GM19324 (cell line): ENCODE results near the gene NOL6.
"Not testable (repeated sequence)": the region's sequence is repeated elsewhere in the genome, so short reads cannot be mapped to it uniquely, and the experiment has no call there.

Experiments
- ATAC-seq: cut with Tn5 transposase; IDR thresholded peaks from one replicate; pipeline ENCODE4 v1.9.1; 2021; ENCODE audit warnings: mild to moderate bottlenecking, moderate library complexity; ENCODE audit not compliant: unreplicated experiment, low FRiP score

Gene NOL6

GRCh38 chr9:33454661-33455026, 19.1 kb downstream of the NOL6 start:
- ATAC-seq, result not testable (repeated sequence)

- ATAC-seq, result peak; percentile 56
These were observed 19.6 kb downstream of the NOL6 start for GRCh38 chr9:33453999-33454660.

- ATAC-seq, result no peak
These were observed 20.4 kb downstream of the NOL6 start for GRCh38 chr9:33453286-33453860.

GRCh38 chr9:33452828-33453271, 20.9 kb downstream of the NOL6 start:
- ATAC-seq, result no peak

GRCh38 chr9:33450621-33451146, 23.0 kb downstream of the NOL6 start:
- ATAC-seq, result no peak

GRCh38 chr9:33449715-33450114, 24.0 kb downstream of the NOL6 start:
- ATAC-seq, result no peak

- ATAC-seq, result no peak
These were observed 25.7 kb downstream of the NOL6 start for GRCh38 chr9:33447799-33448553.

GRCh38 chr9:33446946-33447798, 26.6 kb downstream of the NOL6 start, which contains the start of gene AQP3:
Gene AQP3, minus strand, starts transcription at chr9:33447593. Its CDS starts 63 bp downstream, at chr9:33447530.
- ATAC-seq, result peak; percentile 40

GRCh38 chr9:33446240-33446945, 27.3 kb downstream of the NOL6 start:
- peak; percentile 72 for ATAC-seq

- ATAC-seq, result no peak
These were observed 28.1 kb downstream of the NOL6 start for GRCh38 chr9:33445389-33446239.

GRCh38 chr9:33443464-33444154, 30.1 kb downstream of the NOL6 start:
- no peak for ATAC-seq

- ATAC-seq, result no peak
These were observed 30.7 kb downstream of the NOL6 start for GRCh38 chr9:33443047-33443446.

- no peak for ATAC-seq
These were observed 31.6 kb downstream of the NOL6 start for GRCh38 chr9:33442125-33442524.

- no peak for ATAC-seq
These were observed 33.1 kb downstream of the NOL6 start for GRCh38 chr9:33440609-33441008.

GRCh38 chr9:33440204-33440603, 33.5 kb downstream of the NOL6 start:
- no peak for ATAC-seq

- no peak for ATAC-seq
These were observed 34.0 kb downstream of the NOL6 start for GRCh38 chr9:33439731-33440130.

- ATAC-seq, result no peak
These were observed 34.6 kb downstream of the NOL6 start for GRCh38 chr9:33438926-33439680.

- ATAC-seq, result no peak
These were observed 35.8 kb downstream of the NOL6 start for GRCh38 chr9:33437898-33438297.
